PC-3 (cell line): ENCODE results near the gene PLCB2. TPM values are rescaled to one million over a fixed set of nuclear protein-coding genes. Genes with fewer than 3 reads are reported as not detected.

ENCODE experiments used
- ATAC-seq: fragments of 200-7000 bp; cut with Tn5 transposase; 2 replicates; pipeline ENCODE4 v1.9.1; 2020; ENCODE audit warnings: mild to moderate bottlenecking, moderate library complexity
- BruUV-seq: library from RNA; stranded (reverse); fragments of 400-500 nt; replicated peaks from 2 replicates; lab custom pipeline; 2021; lab: Mats Ljungman, UMichigan
- CTCF ChIA-PET: fragments of 300-600 bp; sonication (Branson Sonifier 250); formaldehyde crosslinking; loops from one replicate; lab custom pipeline; 2022; ENCODE audit warnings: antibody characterized with exemption; lab: Charles Lee
- POLR2A ChIA-PET: fragments of 300-600 bp; sonication (Branson Sonifier 250); formaldehyde crosslinking; loops from one replicate; lab custom pipeline; 2022; ENCODE audit warnings: antibody characterized with exemption; ENCODE audit not compliant: unreplicated experiment; lab: Charles Lee
- DNase-seq: peaks from one replicate; pipeline ENCODE4 v3.0.0-alpha.2; 2015
- H2AFZ ChIP-seq: fragments of 300-600 bp; sonication (generic); 2 replicates; pipeline ENCODE4 v1.6.0; 2016; ENCODE audit warnings: antibody characterized with exemption, low read length
- H3F3A ChIP-seq: fragments of 300-600 bp; sonication (generic); one replicate; pipeline ENCODE4 v1.6.0; 2017; ENCODE audit warnings: antibody characterized with exemption, low read length, control low read depth, mild to moderate bottlenecking; ENCODE audit not compliant: unreplicated experiment
- H3K27ac ChIP-seq: fragments of 300-600 bp; sonication (generic); 2 replicates; pipeline ENCODE4 v1.5.1; 2016; ENCODE audit warnings: mild to moderate bottlenecking, low read length
- H3K27me3 ChIP-seq: fragments of 300-600 bp; sonication (generic); 2 replicates; pipeline ENCODE4 v1.6.1; 2016; ENCODE audit warnings: low read length, mixed read lengths
- H3K36me3 ChIP-seq: fragments of 300-600 bp; sonication (generic); 2 replicates; pipeline ENCODE4 v1.6.1; 2016; ENCODE audit warnings: low read depth, mixed run types, low read length, mixed read lengths
- H3K4me1 ChIP-seq: fragments of 300-600 bp; sonication (generic); 2 replicates; pipeline ENCODE4 v1.5.1; 2016; ENCODE audit warnings: low read length; ENCODE audit not compliant: insufficient read depth
- H3K4me2 ChIP-seq: fragments of 300-600 bp; sonication (generic); 2 replicates; pipeline ENCODE4 v1.6.0; 2016; ENCODE audit warnings: low read length
- H3K4me3 ChIP-seq: fragments of 300-600 bp; sonication (generic); 2 replicates; pipeline ENCODE4 v1.5.1; 2016; ENCODE audit warnings: mild to moderate bottlenecking, low read length, mixed read lengths
- H3K79me2 ChIP-seq: fragments of 300-600 bp; sonication (generic); 2 replicates; pipeline ENCODE4 v1.6.1; 2017; ENCODE audit warnings: low read length, mixed read lengths
- H3K9ac ChIP-seq: fragments of 300-600 bp; sonication (generic); 2 replicates; pipeline ENCODE4 v1.6.0; 2016; ENCODE audit warnings: mild to moderate bottlenecking, low read length
- H3K9me2 ChIP-seq: fragments of 300-600 bp; sonication (generic); replicated peaks from 2 replicates; pipeline ENCODE4 v1.6.1; 2016; ENCODE audit warnings: mixed run types, low read length, mixed read lengths
- H3K9me3 ChIP-seq: fragments of 300-600 bp; sonication (generic); 2 replicates; pipeline ENCODE4 v1.6.1; 2016; ENCODE audit warnings: low read length, mixed read lengths
- H4K20me1 ChIP-seq: fragments of 300-600 bp; sonication (generic); 2 replicates; pipeline ENCODE4 v1.6.1; 2016; ENCODE audit warnings: low read length, mixed read lengths
- EZH2 ChIP-seq: fragments of 300-600 bp; sonication (generic); IDR thresholded peaks from one replicate; pipeline ENCODE4 v1.6.1; 2017; ENCODE audit warnings: antibody characterized with exemption, mild to moderate bottlenecking, low read length; ENCODE audit not compliant: unreplicated experiment
- EZH2phosphoT487 ChIP-seq: fragments of 300-600 bp; sonication (generic); IDR thresholded peaks from 2 replicates; pipeline ENCODE4 v1.6.1; 2018; ENCODE audit warnings: mild to moderate bottlenecking, antibody characterized with exemption, low read length, borderline replicate concordance
- intact Hi-C: fragments of 100-400 bp; cut with micrococcal nuclease; formaldehyde crosslinking; loops from 2 replicates; pipeline ENCODE4 v1.9.0; 2023
- total RNA-seq: library from RNA; depleted of rRNA; stranded (reverse); fragments of >200 nt; gene quantifications from 2 replicates; pipeline ENCODE4 v1.2.3, GENCODE V29; 2014
- TF ChIP-seq, protein P1 (sequence below): fragments of 300-600 bp; sonication (generic); conservative IDR thresholded peaks from 2 replicates; pipeline ENCODE4 v1.5.1; 2017; ENCODE audit warnings: antibody characterized with exemption, low read depth, mild to moderate bottlenecking, low read length

The PLCB2 gene
- total RNA-seq, 1 experiment from 2014 or later, result 3.2 TPM

- H3K4me3 ChIP-seq, result no peak overlapping the region
- H3K27me3 ChIP-seq, result no peaks in the 10 kb centered on the region
- H3K9me2 ChIP-seq, result no peaks in the 10 kb centered on the region
- H3K9me3 ChIP-seq, result no peaks in the 10 kb centered on the region
- H3K9ac ChIP-seq, result no peak overlapping the region
- peak overlapping the region; percentile 93 for H3K4me2 ChIP-seq
- TF ChIP-seq EZH2, result no peak
- no peak for TF ChIP-seq EZH2phosphoT487
- TF ChIP-seq, protein P1, sequence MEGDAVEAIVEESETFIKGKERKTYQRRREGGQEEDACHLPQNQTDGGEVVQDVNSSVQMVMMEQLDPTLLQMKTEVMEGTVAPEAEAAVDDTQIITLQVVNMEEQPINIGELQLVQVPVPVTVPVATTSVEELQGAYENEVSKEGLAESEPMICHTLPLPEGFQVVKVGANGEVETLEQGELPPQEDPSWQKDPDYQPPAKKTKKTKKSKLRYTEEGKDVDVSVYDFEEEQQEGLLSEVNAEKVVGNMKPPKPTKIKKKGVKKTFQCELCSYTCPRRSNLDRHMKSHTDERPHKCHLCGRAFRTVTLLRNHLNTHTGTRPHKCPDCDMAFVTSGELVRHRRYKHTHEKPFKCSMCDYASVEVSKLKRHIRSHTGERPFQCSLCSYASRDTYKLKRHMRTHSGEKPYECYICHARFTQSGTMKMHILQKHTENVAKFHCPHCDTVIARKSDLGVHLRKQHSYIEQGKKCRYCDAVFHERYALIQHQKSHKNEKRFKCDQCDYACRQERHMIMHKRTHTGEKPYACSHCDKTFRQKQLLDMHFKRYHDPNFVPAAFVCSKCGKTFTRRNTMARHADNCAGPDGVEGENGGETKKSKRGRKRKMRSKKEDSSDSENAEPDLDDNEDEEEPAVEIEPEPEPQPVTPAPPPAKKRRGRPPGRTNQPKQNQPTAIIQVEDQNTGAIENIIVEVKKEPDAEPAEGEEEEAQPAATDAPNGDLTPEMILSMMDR, result no peak
- H3K36me3 ChIP-seq, result no peaks in the 10 kb centered on the region
- POLR2A ChIA-PET, result no interaction called here
- peaks cover 51% of the 10 kb centered on the region for H3K4me1 ChIP-seq
- no peak for DNase-seq
- CTCF ChIA-PET, result interaction anchor here (0.6 kb wide), 1 partner anchor 398 kb away, joined by 3 read pairs; no protein-coding TSS in a partner anchor
- BruUV-seq, result no TSS peak
- no peak overlapping the region for H2AFZ ChIP-seq
- no peaks in the 10 kb centered on the region for H4K20me1 ChIP-seq
- H3K27ac ChIP-seq, result no peak overlapping the region
- no peak for ATAC-seq
- H3K79me2 ChIP-seq, result no peaks in the 10 kb centered on the region
- intact Hi-C loops, result no loop called here
- H3F3A ChIP-seq, result peaks cover 5% of the 10 kb centered on the region
Observed at GRCh38 chr15:40241269-40242212, 66.2 kb downstream of the PLCB2 start.

DNA sequence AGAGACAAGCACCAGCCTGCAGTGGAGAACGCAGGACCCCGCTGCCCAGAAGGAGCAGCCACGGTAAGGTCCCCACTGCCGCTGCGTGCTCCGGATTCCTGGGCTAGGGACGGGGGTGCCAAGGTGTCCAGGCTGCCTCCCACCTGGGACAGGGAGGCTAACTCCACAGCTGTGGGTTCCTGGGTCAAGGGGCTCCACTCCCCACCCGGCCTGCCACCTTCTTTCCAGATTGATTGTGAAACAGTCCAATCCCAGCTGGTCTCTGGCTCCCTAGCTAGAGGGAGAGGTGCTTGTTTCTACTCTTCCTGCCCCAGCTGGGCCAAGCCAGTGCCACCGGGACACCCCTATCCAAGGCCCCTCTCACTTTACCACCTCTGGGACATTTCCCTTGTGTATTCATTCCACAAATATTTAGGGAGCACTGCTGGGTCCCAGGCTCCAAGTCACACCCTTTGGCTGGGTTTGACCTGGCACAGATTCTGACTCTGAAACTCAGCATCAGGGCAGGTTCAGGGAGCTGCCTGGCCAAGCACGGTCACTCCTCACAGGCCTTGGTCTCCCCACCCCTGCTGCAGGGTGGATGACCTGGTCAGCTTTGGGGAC, 67.0 kb downstream of the PLCB2 start:
- H3K4me1 ChIP-seq, result peaks cover 46% of the 10 kb centered on the region
- no peak overlapping the region for H3K4me3 ChIP-seq
- H3K79me2 ChIP-seq, result no peaks in the 10 kb centered on the region
- H3K27ac ChIP-seq, result no peak overlapping the region
- H3K9ac ChIP-seq, result no peak overlapping the region
- POLR2A ChIA-PET, result no interaction called here
- BruUV-seq, result no TSS peak
- intact Hi-C loops, result no loop called here
- H3K4me2 ChIP-seq, result peak overlapping the region; percentile 93
- TF ChIP-seq EZH2, result no peak
- TF ChIP-seq, protein P1, result no peak
- no peaks in the 10 kb centered on the region for H4K20me1 ChIP-seq
- H3K9me3 ChIP-seq, result no peaks in the 10 kb centered on the region
- peak; percentile 18 for DNase-seq
- H3K9me2 ChIP-seq, result no peaks in the 10 kb centered on the region
- peaks cover 5% of the 10 kb centered on the region for H3F3A ChIP-seq
- no peak for ATAC-seq
- CTCF ChIA-PET, result interaction anchor here (0.5 to 1.9 kb wide), 4 partner anchors 27 to 398 kb away, joined by 3 to 10 read pairs (median 3); no protein-coding TSS in a partner anchor
- no peak overlapping the region for H2AFZ ChIP-seq
- H3K27me3 ChIP-seq, result no peaks in the 10 kb centered on the region
- H3K36me3 ChIP-seq, result no peaks in the 10 kb centered on the region
